GM12874 (cell line): ENCODE results near the gene BOK.

Source experiments
- CTCF ChIP-seq: IDR thresholded peaks from 2 replicates; pipeline ENCODE4 v1.5.1; 2011; ENCODE audit warnings: low read depth, mild to moderate bottlenecking, control low read depth, low read length, moderate library complexity; ENCODE audit not compliant: insufficient read depth

Gene BOK

DNA sequence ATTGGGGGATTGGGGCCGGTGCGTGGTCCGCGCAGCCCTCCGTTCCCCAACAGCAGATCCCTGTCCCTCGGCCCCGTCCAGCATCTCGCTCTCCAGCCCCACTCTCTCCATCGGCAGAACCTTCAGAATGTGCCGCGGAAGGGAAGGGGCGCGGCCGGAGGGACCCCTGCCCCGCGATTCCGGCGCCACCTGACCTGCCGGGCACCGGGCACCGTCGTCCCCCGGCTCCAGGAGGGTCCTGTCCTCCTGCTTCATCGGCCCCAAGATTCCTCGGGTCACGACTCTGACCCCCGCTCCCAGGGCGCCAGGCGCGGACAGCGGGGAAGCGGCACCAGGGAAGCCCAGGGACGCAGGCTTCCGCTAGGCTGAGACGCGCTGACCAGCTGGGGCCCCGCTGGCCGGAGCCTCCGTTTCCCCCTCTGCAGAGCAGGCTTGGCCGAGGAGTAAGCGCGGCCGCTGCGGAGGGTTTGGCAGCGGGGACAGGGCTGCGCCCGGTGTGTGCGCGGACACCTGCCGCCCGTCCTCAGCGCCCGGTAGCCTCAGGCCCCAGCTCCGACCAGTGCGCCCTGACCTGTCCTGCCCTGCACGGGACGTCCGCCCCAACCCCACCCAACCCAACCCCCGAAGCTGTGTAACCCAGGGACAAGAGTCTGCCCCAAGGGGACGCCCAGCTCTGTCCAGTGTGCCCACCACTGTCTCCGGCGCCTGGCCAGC, 16.8 kb upstream of the BOK start:
- TF ChIP-seq CTCF, result no peak

GRCh38 chr2:241542278-241542605, 16.3 kb upstream of the BOK start:
- TF ChIP-seq CTCF, result no peak

DNA sequence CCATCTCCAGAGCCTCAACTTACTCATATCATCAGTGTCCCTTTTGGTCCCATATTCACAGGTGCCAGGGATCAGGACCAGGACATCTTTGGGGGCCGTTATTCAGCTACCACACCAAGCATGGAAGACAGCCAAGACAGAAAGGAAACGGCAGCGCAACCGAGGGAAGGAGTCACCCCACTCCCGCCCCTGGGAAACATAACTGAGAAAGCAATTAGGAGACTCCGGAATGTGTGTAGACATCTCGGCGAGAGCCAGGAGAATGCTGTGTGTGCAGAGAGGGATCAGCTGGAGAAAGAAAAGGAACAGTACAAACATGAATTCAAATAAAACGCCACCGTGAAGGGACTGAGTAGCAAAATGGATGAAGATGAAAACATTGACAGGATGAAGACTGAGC, 13.4 kb upstream of the BOK start:
- no peak for TF ChIP-seq CTCF

GRCh38 chr2:241545523-241546473, 12.7 kb upstream of the BOK start:
- no peak for TF ChIP-seq CTCF

GRCh38 chr2:241546771-241547498, 11.6 kb upstream of the BOK start:
- no peak for TF ChIP-seq CTCF

- no peak for TF ChIP-seq CTCF
Measured at GRCh38 chr2:241547781-241548450, 10.6 kb upstream of the BOK start.
